Natural killer cell treated with Interleukin-12 subunit alpha and Interleukin-12 subunit beta and Interleukin-15 and Interleukin-18, amount 100 ng/mL, for 72 hours (primary cell): ENCODE results near the gene ACER2. TPM values are rescaled to one million over a fixed set of nuclear protein-coding genes. Genes with fewer than 3 reads are reported as not detected.
"Not testable (repeated sequence)": the region's sequence is repeated elsewhere in the genome, so short reads cannot be mapped to it uniquely, and the experiment has no call there.

Experiments used
- ATAC-seq, 2 donors: fragments of 150-1000 bp; cut with Tn5 transposase in 1 of 2; sonication (Bioruptor Pico), chemical (Tn5 transposase) in 1 of 2; 2 replicates each; pipeline ENCODE4 v1.10.0; 2021
- DNase-seq: peaks from one replicate; pipeline ENCODE4 v3.0.0; 2022; ENCODE audit warnings: low spot score
- H3K27ac Mint-ChIP-seq, 2 donors: 1 replicate in 1 of 2; 2 replicates in 1 of 2; pipeline ENCODE4 v1.8.0; 2022; ENCODE audit warnings: mixed read lengths in 2 of 2, mild to moderate bottlenecking in 1 of 2, moderate library complexity in 1 of 2
- H3K27me3 Mint-ChIP-seq, 2 donors: 1 replicate in 1 of 2; 2 replicates in 1 of 2; pipeline ENCODE4 v1.8.0; 2022; ENCODE audit warnings: mixed read lengths in 2 of 2
- H3K36me3 Mint-ChIP-seq: one replicate; pipeline ENCODE4 v1.8.0; 2022; ENCODE audit warnings: mixed read lengths
- H3K4me1 Mint-ChIP-seq, 2 donors: 1 replicate in 1 of 2; 2 replicates in 1 of 2; pipeline ENCODE4 v1.8.0; 2022; ENCODE audit warnings: low read depth in 2 of 2, mixed read lengths in 2 of 2, mild to moderate bottlenecking in 1 of 2
- H3K4me3 Mint-ChIP-seq: one replicate; pipeline ENCODE4 v1.8.0; 2022; ENCODE audit warnings: mixed read lengths
- H3K9me3 Mint-ChIP-seq: 2 replicates; pipeline ENCODE4 v1.8.0; 2022; ENCODE audit warnings: mixed read lengths
- total RNA-seq, 2 donors: library from RNA; stranded (reverse); gene quantifications; one replicate each; pipeline ENCODE4 v1.2.3, GENCODE V29; 2022

Gene ACER2
- total RNA-seq, 2 donors from 2014 or later = 0.90 to 2.6 TPM

- Mint-ChIP-seq H3K36me3 (peaks cover 5% of the 10 kb centered on the region), H3K4me1 (peaks cover 4 to 10% of the 10 kb centered on the region in 2 donors), H3K4me3 (no peak overlapping the region), H3K9me3 (no peaks in the 10 kb centered on the region), H3K27me3 (peaks cover 14 to 29% of the 10 kb centered on the region in 2 donors), H3K27ac (no peak overlapping the region)
- DNase-seq (no peak), ATAC-seq (no peak)
Measured at GRCh38 chr9:19385786-19386501, 22.9 kb upstream of the ACER2 start.

- ATAC-seq (no peak), DNase-seq (no peak)
- H3K27me3 Mint-ChIP-seq = peaks cover 14 to 29% of the 10 kb centered on the region in 2 donors
- no peak overlapping the region for H3K27ac Mint-ChIP-seq
- no peak overlapping the region for H3K4me3 Mint-ChIP-seq
- H3K9me3 Mint-ChIP-seq = no peaks in the 10 kb centered on the region
- H3K4me1 Mint-ChIP-seq = peaks cover 0 to 6% of the 10 kb centered on the region in 2 donors
- H3K36me3 Mint-ChIP-seq = no peaks in the 10 kb centered on the region
Measured at GRCh38 chr9:19386502-19387044, 22.2 kb upstream of the ACER2 start.

DNA sequence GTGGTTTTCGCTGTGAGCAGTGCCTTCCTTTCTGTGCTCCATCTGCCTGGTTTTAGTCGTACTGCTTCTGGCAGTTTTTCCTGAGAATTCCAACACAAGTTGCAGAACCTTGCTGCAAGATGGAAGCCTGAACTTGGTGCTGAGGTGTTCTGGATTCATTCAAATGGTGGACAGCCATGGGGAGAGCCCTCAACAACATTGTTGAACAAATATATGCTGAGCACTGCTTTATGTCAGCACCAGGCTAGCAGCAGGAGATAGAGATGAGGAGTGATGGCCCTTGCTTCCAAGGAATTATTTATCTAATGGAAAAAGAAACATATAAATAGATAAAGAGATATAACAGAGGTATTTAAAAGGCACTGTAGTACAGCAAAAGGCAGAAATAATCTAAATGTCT lies 21.5 kb upstream of the ACER2 start:
- Mint-ChIP-seq H3K4me1 (peaks cover 0 to 2% of the 10 kb centered on the region in 2 donors), H3K27ac (no peak overlapping the region)
- ATAC-seq = no peak

DNA sequence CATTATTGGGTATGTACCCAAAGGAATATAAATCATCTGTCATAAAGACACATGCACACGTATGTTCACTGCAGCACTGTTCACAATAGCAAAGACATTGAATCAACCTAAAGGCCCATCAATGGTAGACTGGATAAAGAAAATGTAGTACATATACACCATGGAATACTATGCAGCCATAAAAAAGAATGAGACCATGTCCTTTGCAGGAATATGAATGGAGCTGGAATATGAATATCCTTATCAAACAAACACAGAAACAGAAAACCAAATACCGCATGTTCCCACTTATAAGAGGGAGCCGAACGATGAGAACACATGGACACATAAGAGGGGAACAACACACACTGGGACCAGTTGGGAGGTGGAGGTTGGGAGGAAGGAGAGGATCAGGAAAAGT lies 19.3 kb upstream of the ACER2 start:
- not testable (repeated sequence) for ATAC-seq

More for the DNA sequence above, 21.5 kb upstream of the ACER2 start:
- Mint-ChIP-seq H3K27me3 (peaks cover 14 to 29% of the 10 kb centered on the region in 2 donors), H3K9me3 (no peaks in the 10 kb centered on the region), H3K4me3 (no peak overlapping the region), H3K36me3 (no peaks in the 10 kb centered on the region)
- no peak for DNase-seq

GRCh38 chr9:19397845-19398244 lies 11.0 kb upstream of the ACER2 start:
- Mint-ChIP-seq H3K36me3 (no peaks in the 10 kb centered on the region), H3K27me3 (peaks cover 0 to 3% of the 10 kb centered on the region in 2 donors), H3K27ac (no peak overlapping the region), H3K4me1 (no peaks in the 10 kb centered on the region), H3K9me3 (no peaks in the 10 kb centered on the region), H3K4me3 (no peak overlapping the region)
- ATAC-seq (no peak), DNase-seq (no peak)

More for the DNA sequence above, 19.3 kb upstream of the ACER2 start:
- H3K9me3 Mint-ChIP-seq, H3K4me1 Mint-ChIP-seq, H3K4me3 Mint-ChIP-seq, DNase-seq, H3K36me3 Mint-ChIP-seq, H3K27ac Mint-ChIP-seq: not testable (repeated sequence)
- peaks cover 16 to 29% of the 10 kb centered on the region in 2 donors for H3K27me3 Mint-ChIP-seq

DNA sequence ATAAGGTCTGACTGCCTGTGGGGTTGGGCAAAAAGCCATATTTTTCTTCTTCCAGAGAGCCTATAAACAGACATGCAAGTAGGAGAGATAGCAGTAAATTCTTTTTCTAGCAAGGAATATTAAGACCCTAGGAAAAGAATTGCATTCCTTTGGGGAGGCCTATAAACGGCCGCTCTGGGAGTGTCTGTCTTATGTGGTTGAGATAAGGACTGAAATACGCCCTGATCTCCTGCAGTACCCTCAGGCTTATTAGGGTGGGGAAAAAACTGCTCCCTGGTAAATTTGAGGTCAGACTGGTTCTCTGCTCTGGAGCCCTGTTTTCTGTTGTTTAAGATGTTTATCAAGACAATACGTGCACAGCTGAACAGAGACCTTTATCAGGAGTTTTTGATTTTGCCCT lies 5.6 kb upstream of the ACER2 start:
- DNase-seq, H3K9me3 Mint-ChIP-seq, H3K4me1 Mint-ChIP-seq, H3K27ac Mint-ChIP-seq, H3K27me3 Mint-ChIP-seq, H3K36me3 Mint-ChIP-seq, H3K4me3 Mint-ChIP-seq, ATAC-seq: not testable (repeated sequence)

DNA sequence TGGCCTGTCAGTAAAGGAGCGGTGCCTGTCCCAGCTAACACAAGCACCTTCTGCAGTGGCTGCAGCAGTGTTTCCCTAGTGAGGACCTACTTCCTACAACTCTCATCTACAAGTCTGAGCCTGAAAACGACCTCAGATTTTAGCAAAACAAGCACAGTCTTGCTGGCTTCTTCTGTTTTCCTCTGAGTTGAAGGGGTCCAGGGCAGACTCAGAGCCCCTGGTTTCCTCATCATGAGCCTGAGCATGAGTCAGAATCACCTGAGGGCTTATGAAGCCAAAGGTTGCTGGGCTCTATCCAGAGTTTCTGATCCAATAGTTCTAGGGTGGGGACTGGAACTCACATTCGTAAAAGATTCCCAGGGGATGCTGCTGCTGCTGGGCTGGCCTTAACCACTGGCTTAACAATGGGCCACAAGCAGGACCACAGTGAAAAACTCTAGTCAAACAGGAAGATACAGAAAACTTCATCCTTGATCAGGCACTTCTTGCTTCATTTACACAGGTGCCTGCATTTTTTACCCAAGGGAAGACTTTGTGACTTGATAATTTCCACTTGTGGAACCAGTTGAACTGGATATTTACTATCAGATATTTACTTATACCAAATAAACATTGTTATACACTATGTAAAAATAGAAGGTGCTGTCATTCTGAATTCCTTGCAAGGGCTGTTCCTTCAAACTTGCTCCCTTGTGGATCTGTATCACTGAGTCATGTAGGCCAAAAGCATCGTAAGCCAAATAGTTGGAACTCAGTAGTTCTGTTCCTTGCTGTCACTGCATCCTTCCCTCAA lies 4.3 kb upstream of the ACER2 start:
- no peaks in the 10 kb centered on the region for H3K36me3 Mint-ChIP-seq
- no peaks in the 10 kb centered on the region for H3K9me3 Mint-ChIP-seq
- H3K27ac Mint-ChIP-seq = no peak overlapping the region
- ATAC-seq (no peak), DNase-seq (no peak)
- peaks cover 3 to 6% of the 10 kb centered on the region in 2 donors for H3K4me1 Mint-ChIP-seq
- no peaks in the 10 kb centered on the region for H3K27me3 Mint-ChIP-seq
- no peak overlapping the region for H3K4me3 Mint-ChIP-seq

GRCh38 chr9:19405771-19406170 lies 3.0 kb upstream of the ACER2 start:
- Mint-ChIP-seq H3K4me1 (peaks cover 9 to 12% of the 10 kb centered on the region in 2 donors), H3K9me3 (no peaks in the 10 kb centered on the region), H3K36me3 (no peaks in the 10 kb centered on the region), H3K4me3 (no peak overlapping the region), H3K27ac (no peak overlapping the region), H3K27me3 (no peaks in the 10 kb centered on the region)
- ATAC-seq (no peak), DNase-seq (no peak)

DNA sequence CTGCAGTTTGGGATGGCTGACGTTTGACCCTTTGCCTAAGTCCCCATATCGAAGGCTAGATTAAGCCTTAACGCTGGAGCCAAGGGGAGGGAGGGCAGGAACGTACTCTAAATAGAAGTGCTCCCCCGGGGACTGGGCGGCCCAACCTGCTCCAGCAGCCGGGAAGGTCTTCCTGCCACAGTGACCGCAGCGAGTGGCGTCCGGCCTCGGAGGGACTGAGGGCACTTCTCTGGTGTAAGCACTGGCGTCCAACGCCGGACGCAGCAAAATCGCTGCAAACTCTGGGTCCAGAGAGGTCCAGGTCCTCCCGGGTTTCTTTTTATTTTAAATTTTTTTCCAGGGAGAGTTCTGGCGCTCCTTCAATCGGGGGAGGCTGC lies 505 bp upstream of the ACER2 start:
- H3K4me3 Mint-ChIP-seq = peak overlapping the region; percentile 99
- H3K36me3 Mint-ChIP-seq = no peaks in the 10 kb centered on the region
- H3K4me1 Mint-ChIP-seq = peaks cover 9 to 12% of the 10 kb centered on the region in 2 donors
- ATAC-seq (peak; percentile 22 to 30), DNase-seq (peak; percentile 61)
- peak overlapping the region in 1 of 2 donors; percentile 21 for H3K27ac Mint-ChIP-seq
- no peaks in the 10 kb centered on the region for H3K27me3 Mint-ChIP-seq
- no peaks in the 10 kb centered on the region for H3K9me3 Mint-ChIP-seq

- ATAC-seq = no peak
- Mint-ChIP-seq H3K27ac (peak overlapping the region; percentile 50 to 87), H3K4me3 (peak overlapping the region; percentile 99), H3K4me1 (peaks cover 9 to 12% of the 10 kb centered on the region in 2 donors), H3K27me3 (no peaks in the 10 kb centered on the region), H3K9me3 (no peaks in the 10 kb centered on the region), H3K36me3 (no peaks in the 10 kb centered on the region)
- no peak for DNase-seq
Measured at GRCh38 chr9:19409401-19410194, 789 bp downstream of the ACER2 start.

DNA sequence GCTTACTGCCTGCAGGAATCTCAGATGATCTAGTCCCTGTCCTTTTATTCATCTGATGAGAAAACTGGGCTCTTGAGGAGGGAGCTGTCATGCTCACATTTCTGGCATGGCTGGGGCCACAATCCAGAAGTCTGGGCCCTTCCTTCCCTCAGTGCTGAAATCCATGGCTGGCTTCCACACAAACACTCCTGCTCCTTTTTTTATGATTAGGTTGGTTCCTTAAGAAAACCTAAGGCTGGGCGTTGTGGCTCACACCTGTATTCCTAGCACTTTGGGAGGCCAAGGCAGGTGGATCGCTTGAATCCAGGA lies 1.3 kb downstream of the ACER2 start:
- Mint-ChIP-seq H3K4me1 (peaks cover 9 to 12% of the 10 kb centered on the region in 2 donors), H3K4me3 (peak overlapping the region; percentile 99), H3K9me3 (no peaks in the 10 kb centered on the region), H3K36me3 (no peaks in the 10 kb centered on the region), H3K27me3 (no peaks in the 10 kb centered on the region), H3K27ac (no peak overlapping the region)
- no peak for DNase-seq
- ATAC-seq = no peak

GRCh38 chr9:19410594-19410993 lies 1.8 kb downstream of the ACER2 start:
- no peaks in the 10 kb centered on the region for H3K9me3 Mint-ChIP-seq
- peaks cover 9 to 12% of the 10 kb centered on the region in 2 donors for H3K4me1 Mint-ChIP-seq
- H3K4me3 Mint-ChIP-seq = no peak overlapping the region
- DNase-seq = no peak
- ATAC-seq = no peak
- no peaks in the 10 kb centered on the region for H3K36me3 Mint-ChIP-seq
- H3K27me3 Mint-ChIP-seq = no peaks in the 10 kb centered on the region
- no peak overlapping the region for H3K27ac Mint-ChIP-seq

DNA sequence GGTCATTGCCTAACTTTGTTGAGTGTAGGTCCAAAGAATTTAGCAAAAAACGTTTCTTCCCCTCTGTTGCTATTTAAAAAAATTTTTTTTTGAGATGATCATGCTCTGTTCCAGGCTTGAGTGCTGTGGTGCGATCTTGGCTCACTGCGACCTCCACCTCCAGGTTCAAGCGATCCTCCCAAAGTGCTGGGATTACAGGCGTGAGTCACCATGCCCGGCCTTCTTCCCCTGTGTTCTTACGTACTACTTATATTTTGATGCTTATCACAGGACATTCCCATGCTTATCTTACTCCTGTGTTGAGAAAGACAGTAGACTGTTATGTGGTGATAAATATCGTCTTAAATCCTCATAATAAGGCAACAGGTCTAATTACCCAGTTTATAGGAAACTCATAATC lies 2.5 kb downstream of the ACER2 start:
- Mint-ChIP-seq H3K9me3 (no peaks in the 10 kb centered on the region), H3K27me3 (no peaks in the 10 kb centered on the region), H3K4me3 (peak overlapping the region; percentile 31), H3K36me3 (no peaks in the 10 kb centered on the region), H3K27ac (no peak overlapping the region), H3K4me1 (peaks cover 9 to 12% of the 10 kb centered on the region in 2 donors)
- DNase-seq = no peak
- no peak for ATAC-seq
